Activated gamma-delta T cell treated with anti-CD3 and anti-CD28 coated beads, Interleukin-2, amount 50 U/mL, for 16 hours (primary cell): ENCODE results near the gene XCR1.
"Not testable (repeated sequence)": the region's sequence is repeated elsewhere in the genome, so short reads cannot be mapped to it uniquely, and the experiment has no call there.

Source experiments
- DNase-seq: peaks from one replicate; pipeline ENCODE4 v3.0.0-alpha.2; 2020; ENCODE audit warnings: low read depth

XCR1 gene

GRCh38 chr3:46006238-46007032, 20.8 kb downstream of the XCR1 start:
- DNase-seq, result no peak

GRCh38 chr3:46003706-46004105, 23.6 kb downstream of the XCR1 start:
- not testable (repeated sequence) for DNase-seq

GRCh38 chr3:46001178-46001577, 26.1 kb downstream of the XCR1 start:
- no peak for DNase-seq

GRCh38 chr3:45997942-45998341, 29.3 kb downstream of the XCR1 start:
- DNase-seq, result no peak

- not testable (repeated sequence) for DNase-seq
These were observed 29.8 kb downstream of the XCR1 start for GRCh38 chr3:45997499-45997898.

- peak; percentile 74 for DNase-seq
These were observed 31.8 kb downstream of the XCR1 start, which contains the start of gene FYCO1 for GRCh38 chr3:45995236-45996192. Gene FYCO1, minus strand, starts transcription at chr3:45995824. Its CDS starts 10,914 bp downstream, at chr3:45984910.

- DNase-seq, result peak; percentile 56
These were observed 32.7 kb downstream of the XCR1 start for GRCh38 chr3:45994419-45995235.

- DNase-seq, result peak; percentile 30
These were observed 33.8 kb downstream of the XCR1 start for GRCh38 chr3:45993421-45994027.

- DNase-seq, result no peak
These were observed 34.5 kb downstream of the XCR1 start for GRCh38 chr3:45992821-45993221.

GRCh38 chr3:45992133-45992729, 35.1 kb downstream of the XCR1 start:
- DNase-seq, result no peak

GRCh38 chr3:45991341-45991740, 35.9 kb downstream of the XCR1 start:
- DNase-seq, result no peak

GRCh38 chr3:45990181-45990580, 37.1 kb downstream of the XCR1 start:
- no peak for DNase-seq

- DNase-seq, result no peak
These were observed 38.5 kb downstream of the XCR1 start for GRCh38 chr3:45988804-45989203.

- no peak for DNase-seq
These were observed 38.9 kb downstream of the XCR1 start for GRCh38 chr3:45988362-45988761.

- no peak for DNase-seq
These were observed 39.7 kb downstream of the XCR1 start for GRCh38 chr3:45987368-45988291.

GRCh38 chr3:45986303-45986982, 40.8 kb downstream of the XCR1 start:
- DNase-seq, result no peak

- no peak for DNase-seq
These were observed 41.6 kb downstream of the XCR1 start for GRCh38 chr3:45985532-45986302.
